ENCODE data around the gene UPK2.
A peak's percentile ranks its signal among the peaks of the same experiment; 100 is the strongest.

UPK2 gene

GRCh38 chr11:118956094-118956846 lies at the start of gene UPK2:
UPK2 (plus strand) TSS chr11:118956298; CDS start chr11:118956351, 53 bp downstream.
- DNase-seq: peak; percentile 88

- DNase-seq: peak; percentile 91
Measured at GRCh38 chr11:118907051-118908042, 48.8 kb upstream of the UPK2 start.

- DNase-seq: no peak
Measured at GRCh38 chr11:118908264-118908663, 47.8 kb upstream of the UPK2 start.

DNA sequence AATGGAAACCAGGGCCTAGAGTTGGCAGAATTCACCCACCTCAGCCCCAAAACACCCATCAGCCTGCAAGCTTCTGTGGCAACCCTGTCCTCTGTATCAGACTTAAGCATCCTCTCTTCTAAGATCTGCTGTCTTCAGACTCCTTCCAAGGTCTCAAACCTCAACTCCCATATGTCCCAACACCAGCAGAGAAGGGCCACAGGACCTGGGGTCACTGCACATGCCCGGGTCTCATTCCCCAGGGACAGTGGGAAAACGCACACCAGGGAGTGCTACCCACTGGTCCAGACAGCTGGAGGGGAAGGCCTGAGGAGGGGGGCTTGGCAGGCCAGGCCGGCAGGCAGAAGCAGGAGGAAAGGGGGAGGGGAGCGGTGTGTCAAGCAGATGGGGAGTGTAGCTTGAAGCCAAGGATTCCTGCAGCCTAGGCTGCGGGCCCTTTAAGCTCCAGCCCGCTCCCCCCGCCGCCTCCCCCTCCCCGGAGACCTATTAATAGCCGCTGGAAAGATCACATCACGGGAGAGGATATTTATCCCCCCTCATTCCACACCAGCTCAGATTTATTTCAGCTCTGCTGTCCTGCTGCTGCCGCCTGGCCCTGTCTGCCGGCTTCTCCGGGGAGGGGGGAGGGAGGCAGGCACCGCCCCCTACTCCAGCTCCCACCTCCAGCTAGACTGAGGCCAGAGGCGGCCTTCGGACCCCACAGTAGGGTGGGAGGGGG lies 47.0 kb upstream of the UPK2 start:
- DNase-seq: no peak

GRCh38 chr11:118909619-118910308 lies 46.3 kb upstream of the UPK2 start:
- no peak for DNase-seq

DNA sequence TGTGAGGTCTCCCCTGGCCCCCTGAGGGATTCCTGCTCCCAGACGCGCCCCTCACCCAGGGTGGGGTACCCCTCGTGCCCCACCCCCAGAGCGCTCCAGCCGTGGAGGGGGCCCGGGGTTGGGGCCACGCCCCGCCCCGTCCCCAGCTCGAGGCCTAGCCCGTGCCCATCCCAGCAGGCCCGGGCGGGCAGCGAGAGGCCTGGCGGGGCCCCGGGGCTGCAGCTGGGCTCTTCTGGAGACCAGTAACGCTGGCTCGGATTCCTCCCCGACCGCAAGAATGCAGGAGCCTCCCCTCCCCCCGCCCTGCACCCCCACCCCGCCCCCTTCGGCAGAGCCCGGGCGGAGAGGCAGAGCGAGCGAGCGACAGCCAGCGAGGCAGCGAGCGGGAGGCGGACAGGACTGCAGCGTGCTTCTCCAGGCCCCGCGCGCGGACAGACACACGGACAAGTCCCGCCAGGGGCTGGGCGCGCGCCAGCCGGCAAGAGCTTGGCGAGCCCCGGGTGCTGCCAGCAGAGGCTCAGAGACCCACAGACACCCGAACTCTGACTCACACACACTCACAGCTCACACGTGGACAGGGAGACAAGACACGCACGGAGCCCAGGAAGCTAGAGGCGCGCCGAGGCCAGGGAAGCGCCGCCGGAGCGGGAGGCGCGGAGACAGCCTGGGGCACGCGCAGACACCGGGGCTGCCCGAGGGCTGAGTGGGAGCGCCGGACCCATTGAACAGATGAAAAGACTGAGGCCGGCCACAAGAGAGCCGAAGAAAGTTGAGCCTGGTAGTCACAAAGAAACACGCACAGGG lies 45.6 kb upstream of the UPK2 start:
- peak; percentile 64 for DNase-seq

DNA sequence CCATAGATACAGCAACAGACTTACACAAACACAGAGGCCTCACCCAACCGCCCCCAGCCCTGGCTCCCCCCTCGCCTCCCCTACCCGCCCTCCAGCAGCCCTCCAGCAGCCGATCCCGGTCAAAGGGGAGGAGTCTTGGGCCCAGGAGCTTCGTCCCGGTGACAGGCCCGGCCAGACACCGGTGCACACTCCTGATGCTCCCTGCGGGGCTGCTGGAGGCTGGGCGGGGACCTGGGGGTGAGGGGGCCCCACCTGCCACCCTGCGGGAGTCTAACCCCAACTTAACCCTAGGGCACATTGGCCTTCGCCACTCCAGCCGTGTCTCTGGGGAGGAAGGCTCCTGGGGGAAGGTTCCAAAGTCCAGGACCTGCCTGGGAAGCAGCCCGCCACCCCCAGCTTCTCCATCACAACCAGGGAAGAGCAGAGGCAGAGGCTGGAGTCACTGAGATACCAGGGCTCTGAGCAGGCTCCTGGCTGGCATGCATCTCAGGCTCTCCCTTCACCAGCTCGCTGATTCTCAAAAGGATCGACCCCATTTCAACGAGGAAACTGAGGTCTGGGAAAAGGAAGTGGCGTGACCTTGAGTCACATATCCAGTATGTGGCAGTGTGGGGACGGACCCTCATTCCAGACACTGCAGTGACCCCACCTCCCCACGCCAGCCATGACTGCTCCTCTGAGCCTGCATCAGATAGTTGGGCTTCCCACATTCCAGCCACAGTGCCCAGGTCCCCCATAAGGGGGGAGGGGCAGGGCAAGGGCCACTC lies 44.8 kb upstream of the UPK2 start:
- DNase-seq: no peak

- peak; percentile 72 for DNase-seq
Measured at GRCh38 chr11:118911880-118912741, 44.0 kb upstream of the UPK2 start.

- DNase-seq: peak; percentile 45
Measured at GRCh38 chr11:118912742-118913410, 43.2 kb upstream of the UPK2 start.

DNA sequence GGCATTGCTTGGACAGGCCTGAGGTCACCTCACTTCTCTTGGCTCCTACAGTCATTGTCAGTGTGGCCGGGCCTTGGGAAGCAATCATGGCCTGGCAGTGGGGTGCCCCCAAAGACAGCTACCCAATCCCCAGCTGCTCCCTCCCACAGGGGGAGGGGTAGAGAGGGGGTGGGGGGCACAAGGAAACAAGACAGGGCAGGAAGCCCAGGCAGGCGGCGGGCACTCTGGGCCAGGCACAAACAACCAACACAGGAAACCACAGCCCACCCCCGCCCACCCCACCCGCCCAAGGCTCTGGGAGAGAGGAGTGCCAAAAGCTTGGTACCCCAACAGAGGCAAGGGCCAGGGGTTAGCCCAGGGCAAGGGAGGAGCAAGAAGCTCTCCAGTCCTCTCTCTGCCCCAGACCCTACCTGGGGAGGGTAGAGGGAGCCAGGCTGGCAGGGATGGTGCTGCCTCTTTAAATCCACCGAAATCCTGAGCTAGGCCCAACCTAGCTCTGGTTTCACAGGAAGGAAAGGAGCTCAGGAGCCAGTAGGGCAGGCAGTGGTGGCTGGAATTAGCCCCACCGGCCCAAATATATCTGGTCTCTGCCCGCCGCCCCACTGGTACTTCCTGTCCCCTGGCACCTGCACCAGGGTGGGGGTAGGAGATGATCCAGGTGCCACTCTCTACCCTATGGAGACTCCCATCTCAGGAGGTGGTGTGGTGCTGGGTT lies 42.5 kb upstream of the UPK2 start:
- peak; percentile 72 for DNase-seq

- peak; percentile 76 for DNase-seq
Measured at GRCh38 chr11:118914178-118914918, 41.8 kb upstream of the UPK2 start.

GRCh38 chr11:118914987-118915386 lies 41.1 kb upstream of the UPK2 start:
- no peak for DNase-seq

- no peak for DNase-seq
Measured at GRCh38 chr11:118915396-118915795, 40.7 kb upstream of the UPK2 start.

GRCh38 chr11:118915941-118916841 lies 39.9 kb upstream of the UPK2 start:
- no peak for DNase-seq

GRCh38 chr11:118916842-118917388 lies 39.2 kb upstream of the UPK2 start:
- no peak for DNase-seq

GRCh38 chr11:118917481-118918127 lies 38.5 kb upstream of the UPK2 start:
- DNase-seq: peak; percentile 80
